HFFc6 (cell line): ENCODE results near the gene ENTPD2. TPM values are rescaled to one million over a fixed set of nuclear protein-coding genes. Genes with fewer than 3 reads are reported as not detected.

Experiments
- DNase-seq: peaks from one replicate; pipeline ENCODE4 v3.0.0-alpha.2; 2018
- H3K27ac Mint-ChIP-seq: 2 replicates; pipeline ENCODE4 v1.8.0; 2020; ENCODE audit warnings: mild to moderate bottlenecking, mixed read lengths
- H3K27me3 Mint-ChIP-seq: 2 replicates; pipeline ENCODE4 v1.8.0; 2021; ENCODE audit warnings: mild to moderate bottlenecking, moderate library complexity, mixed read lengths; ENCODE audit not compliant: insufficient read depth
- H3K36me3 Mint-ChIP-seq: 2 replicates; pipeline ENCODE4 v1.8.0; 2021; ENCODE audit warnings: low read depth, mixed read lengths
- H3K4me1 Mint-ChIP-seq: 2 replicates; pipeline ENCODE4 v1.8.0; 2020; ENCODE audit warnings: low read depth, mixed read lengths
- H3K4me3 Mint-ChIP-seq: 2 replicates; pipeline ENCODE4 v1.8.0; 2020; ENCODE audit warnings: mild to moderate bottlenecking, moderate library complexity, mixed read lengths
- H3K9me3 Mint-ChIP-seq: 2 replicates; pipeline ENCODE4 v1.8.0; 2020; ENCODE audit warnings: mild to moderate bottlenecking, mixed read lengths
- CTCF ChIP-seq: fragments of 200-600 bp; sonication (generic); IDR thresholded peaks from 2 replicates; pipeline ENCODE4 v1.5.0; 2021; ENCODE audit warnings: antibody characterized with exemption, mild to moderate bottlenecking
- total RNA-seq, 6 experiments: library from RNA; stranded (reverse); fragmentation: NEBNext Ultra II Directional; extraction: Animal tissue kit (Norgen Biotek cat#: 25700); gene quantifications; 2 replicates in 1 of 6; 3 replicates in 5 of 6; pipeline ENCODE4 v1.2.3, GENCODE V29; 2021

The ENTPD2 gene
- total RNA-seq, 6 experiments from 2014 or later, result 0.12 to 0.28 (median 0.16) TPM; not detected in 3

GRCh38 chr9:137057545-137057944 is 3.7 kb upstream of the ENTPD2 start:
- Mint-ChIP-seq H3K4me1 (peaks cover 6% of the 10 kb centered on the region), H3K27me3 (peaks cover 11% of the 10 kb centered on the region), H3K27ac (no peak overlapping the region), H3K9me3 (no peaks in the 10 kb centered on the region), H3K36me3 (no peaks in the 10 kb centered on the region), H3K4me3 (no peak overlapping the region)
- no peak for TF ChIP-seq CTCF
- no peak for DNase-seq

- Mint-ChIP-seq H3K36me3 (no peaks in the 10 kb centered on the region), H3K4me3 (no peak overlapping the region), H3K27ac (no peak overlapping the region), H3K27me3 (peaks cover 12% of the 10 kb centered on the region), H3K4me1 (peaks cover 6% of the 10 kb centered on the region), H3K9me3 (no peaks in the 10 kb centered on the region)
- no peak for DNase-seq
- TF ChIP-seq CTCF, result no peak
These were observed 3.0 kb upstream of the ENTPD2 start for GRCh38 chr9:137056739-137057415.

- peak; percentile 32 for DNase-seq
- peaks cover 12% of the 10 kb centered on the region for H3K27me3 Mint-ChIP-seq
- H3K9me3 Mint-ChIP-seq, result no peaks in the 10 kb centered on the region
These were observed 1.8 kb upstream of the ENTPD2 start for GRCh38 chr9:137055385-137056364.

GRCh38 chr9:137054932-137055384 is 1.1 kb upstream of the ENTPD2 start:
- peaks cover 12% of the 10 kb centered on the region for H3K27me3 Mint-ChIP-seq
- H3K9me3 Mint-ChIP-seq, result no peaks in the 10 kb centered on the region
- H3K27ac Mint-ChIP-seq, result no peak overlapping the region
- H3K4me1 Mint-ChIP-seq, result peaks cover 6% of the 10 kb centered on the region
- no peaks in the 10 kb centered on the region for H3K36me3 Mint-ChIP-seq
- no peak for TF ChIP-seq CTCF
- no peak overlapping the region for H3K4me3 Mint-ChIP-seq
- DNase-seq, result no peak

More at GRCh38 chr9:137055385-137056364, 1.8 kb upstream of the ENTPD2 start:
- no peak for TF ChIP-seq CTCF
- no peak overlapping the region for H3K27ac Mint-ChIP-seq
- peaks cover 6% of the 10 kb centered on the region for H3K4me1 Mint-ChIP-seq
- no peak overlapping the region for H3K4me3 Mint-ChIP-seq
- H3K36me3 Mint-ChIP-seq, result no peaks in the 10 kb centered on the region

GRCh38 chr9:137052998-137053943 is 590 bp downstream of the ENTPD2 start:
- no peak overlapping the region for H3K27ac Mint-ChIP-seq
- no peak overlapping the region for H3K4me3 Mint-ChIP-seq
- H3K9me3 Mint-ChIP-seq, result no peaks in the 10 kb centered on the region
- no peaks in the 10 kb centered on the region for H3K36me3 Mint-ChIP-seq
- peaks cover 6% of the 10 kb centered on the region for H3K4me1 Mint-ChIP-seq
- TF ChIP-seq CTCF, result no peak
- no peak for DNase-seq
- peaks cover 17% of the 10 kb centered on the region for H3K27me3 Mint-ChIP-seq
